Central memory CD4-positive, alpha-beta T cell (primary cell): ENCODE data around the gene SPATA17.
"Not testable (repeated sequence)": the region's sequence is repeated elsewhere in the genome, so short reads cannot be mapped to it uniquely, and the experiment has no call there.

Experiments
- DNase-seq: peaks from one replicate; pipeline ENCODE4 v3.0.0; 2022
- total RNA-seq, 3 experiments: gene quantifications; one replicate each; lab custom pipeline; 2026; lab: John Stamatoyannopoulos, UW

SPATA17 gene
- 0 to 0.19 (median 0.05) reads per million in 3 experiments for total RNA-seq

DNA sequence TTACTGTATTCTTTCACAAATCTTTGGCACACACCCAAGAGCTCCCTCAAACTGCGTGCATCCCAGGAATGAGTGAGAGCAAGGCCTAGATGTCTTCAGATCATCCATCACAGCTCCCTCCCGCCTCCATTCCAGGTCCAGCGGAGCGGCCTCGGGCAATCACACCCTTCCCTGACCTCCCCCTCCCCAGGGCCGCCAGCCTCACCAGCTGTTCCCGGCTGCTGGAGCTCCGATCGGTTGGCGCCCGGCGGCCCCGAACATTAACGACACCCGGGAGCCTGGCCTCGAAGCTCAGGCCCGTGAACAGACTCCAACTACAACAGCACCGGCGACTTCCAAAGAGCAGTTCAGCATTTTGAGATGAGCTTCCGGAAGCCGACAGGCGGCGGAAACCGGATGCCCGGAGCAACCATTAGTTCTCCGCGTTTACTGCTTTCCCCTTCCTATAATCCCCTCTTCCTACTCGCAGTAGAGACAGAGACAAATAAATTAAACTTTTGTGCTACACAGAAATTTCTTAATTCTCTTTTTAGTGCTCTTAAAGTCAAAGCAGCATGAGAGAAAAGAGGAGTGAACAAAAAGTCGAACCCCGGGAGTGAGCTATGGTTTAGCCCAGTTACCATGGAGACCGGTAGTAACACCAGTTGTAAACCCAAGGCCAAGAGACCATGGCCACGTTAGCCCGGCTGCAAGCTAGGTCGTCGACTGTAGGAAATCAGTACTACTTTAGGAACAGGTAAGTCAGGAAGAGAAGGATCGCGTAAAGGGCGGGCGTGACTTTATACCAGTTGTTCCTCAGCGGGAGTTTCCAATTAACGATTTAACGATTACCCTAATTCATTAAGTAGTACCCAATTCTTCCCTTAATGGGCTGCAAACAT, at the start of gene SPATA17, which contains the start of gene GPATCH2:
SPATA17 (plus strand) TSS at position 634 of the 881 bp plus-strand sequence; CDS start at position 669, 35 bp downstream.
GPATCH2 (minus strand) TSS at position 380 of the 881 bp plus-strand sequence; CDS start at position 261, 119 bp downstream.
- peak; percentile 86 for DNase-seq

DNA sequence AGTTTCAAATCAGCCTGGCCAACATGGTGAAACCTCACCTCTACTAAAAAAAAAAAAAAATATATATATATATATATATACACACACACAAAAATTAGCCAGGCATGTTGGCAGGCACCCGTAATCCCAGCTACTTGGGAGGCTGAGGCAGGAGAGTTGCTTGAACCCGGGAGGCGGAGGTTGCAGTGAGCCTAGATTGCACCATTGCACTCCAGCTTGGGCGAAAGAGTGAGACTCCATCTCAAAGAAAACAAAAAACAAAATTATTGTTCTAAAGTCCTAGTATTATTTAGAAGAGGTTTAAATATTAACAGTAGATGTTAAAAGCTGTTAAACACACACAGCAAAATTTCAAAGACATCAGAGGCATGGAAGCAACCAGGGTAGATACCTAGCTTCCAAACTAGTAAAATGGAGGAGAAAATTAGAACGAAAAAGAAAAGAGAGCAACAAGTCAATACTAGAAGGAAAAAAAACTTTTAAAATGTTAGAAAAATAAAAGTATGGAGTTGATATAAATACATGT, 46.8 kb upstream of the SPATA17 start:
- not testable (repeated sequence) for DNase-seq

- DNase-seq = no peak
Measured at GRCh38 chr1:217585577-217585976, 45.6 kb upstream of the SPATA17 start.

- DNase-seq = no peak
Measured at GRCh38 chr1:217586586-217586985, 44.6 kb upstream of the SPATA17 start.

DNA sequence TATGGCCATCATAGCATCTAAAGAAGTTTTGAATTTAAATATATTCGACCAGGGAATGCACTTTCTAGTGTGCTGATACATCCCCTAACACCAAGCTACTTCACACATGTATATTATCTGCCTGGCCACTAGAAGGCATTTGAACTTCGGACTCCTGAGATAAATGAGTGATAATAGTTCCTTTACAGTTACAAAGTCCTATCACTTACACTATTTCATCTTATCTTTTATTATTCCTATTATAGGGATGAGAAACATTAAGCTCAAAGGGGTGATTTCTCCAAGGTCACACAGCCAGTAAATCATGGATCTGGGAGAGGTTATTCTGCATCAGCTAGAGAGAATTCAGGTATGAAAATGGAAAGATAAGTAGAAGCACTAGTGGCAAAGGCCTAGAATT, 40.5 kb upstream of the SPATA17 start:
- DNase-seq = no peak

DNA sequence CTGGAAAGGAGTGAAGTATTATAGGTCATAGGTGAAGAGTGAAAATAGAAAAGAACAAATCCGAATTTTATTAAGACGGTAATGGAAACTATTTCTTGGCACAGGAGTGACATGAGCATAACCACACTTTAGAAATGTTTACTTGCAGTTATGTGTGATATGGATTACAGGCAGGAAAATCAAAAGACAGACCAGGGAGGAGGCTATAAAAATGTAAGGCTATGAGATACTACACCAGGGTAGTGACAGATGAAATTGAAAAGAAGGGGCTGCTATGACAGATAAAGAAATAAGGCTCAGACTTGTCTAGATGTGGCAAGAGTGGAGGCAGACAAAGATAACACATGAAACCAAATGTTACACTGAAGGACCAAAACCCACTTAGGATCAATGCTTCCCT, 32.0 kb upstream of the SPATA17 start:
- DNase-seq = no peak

DNA sequence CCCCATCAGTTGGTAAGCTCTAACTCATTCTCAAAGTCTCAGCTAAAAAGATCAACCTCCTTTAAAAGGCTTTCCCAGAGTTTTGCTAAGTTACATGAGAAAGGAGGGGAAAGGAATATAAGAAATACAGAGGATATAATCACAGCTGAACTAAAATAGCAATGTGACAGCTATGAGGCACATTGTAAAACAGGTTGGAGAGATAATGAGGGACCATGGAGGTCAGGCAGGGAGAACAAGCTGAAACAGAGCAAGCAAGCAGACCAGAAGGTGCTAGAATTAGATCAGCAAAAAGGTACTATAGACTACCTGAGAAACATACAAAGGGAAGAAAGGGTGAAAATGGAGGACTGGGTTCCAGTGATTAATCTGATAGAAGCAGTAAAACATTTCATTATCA, 28.8 kb upstream of the SPATA17 start:
- DNase-seq = no peak

DNA sequence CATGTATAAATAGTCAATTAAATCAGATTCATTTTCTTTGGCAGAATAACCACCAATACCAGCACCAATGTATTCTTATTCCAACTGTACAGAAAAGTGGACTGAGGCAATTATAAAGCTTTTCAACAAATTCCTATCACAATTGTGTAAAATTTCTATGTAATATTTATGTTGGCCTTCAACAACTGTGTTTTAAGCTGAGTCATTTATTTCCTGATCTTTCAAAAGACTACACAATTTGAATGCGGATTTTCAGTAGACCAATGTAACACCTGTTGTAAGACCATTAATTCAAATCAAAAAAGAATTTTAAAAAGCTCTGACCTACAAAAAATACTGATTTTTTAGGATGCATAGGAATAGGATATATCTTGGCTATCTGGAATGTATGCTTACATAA, 25.8 kb upstream of the SPATA17 start:
- DNase-seq = no peak

GRCh38 chr1:217614200-217614712, 16.9 kb upstream of the SPATA17 start:
- no peak for DNase-seq

- DNase-seq = no peak
Measured at GRCh38 chr1:217617126-217617525, 14.0 kb upstream of the SPATA17 start.

DNA sequence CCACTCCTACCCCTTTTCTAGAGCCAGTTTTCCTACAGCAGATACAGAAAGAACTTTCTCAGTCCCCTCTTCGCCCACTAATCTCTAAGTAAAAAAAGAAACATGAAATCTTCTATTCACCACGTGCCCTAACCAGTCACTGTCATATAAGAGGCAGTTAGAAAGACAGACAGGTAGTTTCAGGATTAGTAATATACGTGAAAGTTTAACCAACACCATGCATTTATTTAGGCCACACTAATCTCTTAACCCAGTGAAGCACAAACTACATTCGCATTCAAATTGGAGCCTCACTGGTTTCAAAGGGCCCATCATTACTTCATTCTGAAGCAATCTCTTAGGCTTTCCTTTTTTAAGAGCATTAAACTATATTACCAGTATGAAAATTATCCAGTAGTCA, 10.3 kb upstream of the SPATA17 start:
- DNase-seq = no peak

- no peak for DNase-seq
Measured at GRCh38 chr1:217622042-217622441, 9.1 kb upstream of the SPATA17 start.

DNA sequence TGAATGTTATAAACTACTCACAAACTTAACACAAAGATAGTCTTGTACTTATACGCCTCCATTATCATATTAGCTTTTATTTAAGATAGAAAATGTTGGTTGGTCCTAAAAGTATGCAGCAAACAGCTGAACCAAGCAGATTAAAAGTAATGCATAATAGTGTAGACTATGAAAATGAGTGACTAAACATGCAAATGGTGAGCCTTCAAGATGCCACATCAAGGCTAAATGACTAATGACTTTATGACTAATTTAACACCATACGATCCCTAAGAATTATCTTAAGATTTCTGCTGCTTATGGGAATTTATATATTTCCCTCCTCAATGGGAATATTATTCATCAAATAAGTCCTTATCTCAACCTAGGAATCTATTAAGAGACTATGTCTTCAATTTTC, 4.8 kb upstream of the SPATA17 start:
- no peak for DNase-seq

DNA sequence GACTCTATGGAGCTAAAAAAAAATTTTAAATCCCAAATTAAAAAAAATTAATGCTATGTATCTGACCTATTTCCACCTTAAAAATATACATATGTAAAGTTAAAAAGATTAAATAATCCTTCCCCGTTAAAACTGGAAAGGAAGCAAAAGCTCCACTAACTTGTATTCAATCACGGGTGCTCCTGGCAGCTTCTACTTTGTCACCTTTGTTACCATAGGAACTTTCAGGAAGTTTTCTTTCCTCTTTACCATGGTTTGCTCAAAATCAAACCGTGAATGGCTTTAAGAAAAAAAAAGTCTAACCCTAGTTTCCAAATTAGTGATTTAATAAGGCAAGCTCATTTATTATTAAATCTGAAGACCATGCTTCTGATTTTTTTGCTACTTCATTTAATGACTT, 3.7 kb upstream of the SPATA17 start:
- no peak for DNase-seq

DNA sequence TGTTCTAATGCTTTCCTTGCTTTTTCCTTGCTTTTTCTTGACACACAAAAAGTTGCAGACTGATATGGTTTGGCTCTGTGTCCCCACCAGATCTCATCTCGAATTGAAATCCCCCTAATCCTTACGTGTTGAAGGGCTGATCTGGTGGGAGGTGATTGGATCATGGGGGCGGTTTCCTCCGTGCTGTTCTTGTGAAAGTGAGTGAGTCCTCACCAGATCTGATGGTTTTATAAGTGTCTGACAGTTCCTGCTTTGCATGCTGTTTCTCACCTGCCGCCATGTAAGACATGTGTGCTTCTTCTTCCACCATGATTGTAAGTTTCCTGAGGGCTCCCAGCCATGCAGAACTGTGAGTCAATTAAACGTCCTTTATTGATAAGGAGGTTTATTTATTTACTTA, 11.3 kb downstream of the SPATA17 start:
- no peak for DNase-seq

GRCh38 chr1:217647791-217648190, 16.6 kb downstream of the SPATA17 start:
- DNase-seq = no peak

DNA sequence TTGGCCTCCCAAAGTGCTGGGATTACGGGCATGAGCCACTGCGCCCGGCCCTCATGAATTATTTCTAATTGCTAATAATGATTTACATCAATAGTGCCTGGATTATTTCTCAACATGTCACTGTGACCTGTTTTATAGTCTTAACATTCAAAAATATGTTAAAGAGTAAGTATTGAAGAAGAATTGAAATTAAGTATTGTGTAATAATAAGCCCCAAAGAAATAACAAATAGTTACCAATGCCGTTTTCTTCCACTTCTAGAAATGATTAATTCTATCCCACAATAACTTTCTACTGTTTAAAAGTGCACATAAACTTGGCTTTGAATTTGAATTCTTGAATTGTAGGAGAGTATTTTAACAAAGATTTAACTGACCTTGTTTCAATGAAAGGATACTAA, 19.5 kb downstream of the SPATA17 start:
- no peak for DNase-seq

GRCh38 chr1:217660353-217661062, 29.4 kb downstream of the SPATA17 start:
- DNase-seq = no peak

DNA sequence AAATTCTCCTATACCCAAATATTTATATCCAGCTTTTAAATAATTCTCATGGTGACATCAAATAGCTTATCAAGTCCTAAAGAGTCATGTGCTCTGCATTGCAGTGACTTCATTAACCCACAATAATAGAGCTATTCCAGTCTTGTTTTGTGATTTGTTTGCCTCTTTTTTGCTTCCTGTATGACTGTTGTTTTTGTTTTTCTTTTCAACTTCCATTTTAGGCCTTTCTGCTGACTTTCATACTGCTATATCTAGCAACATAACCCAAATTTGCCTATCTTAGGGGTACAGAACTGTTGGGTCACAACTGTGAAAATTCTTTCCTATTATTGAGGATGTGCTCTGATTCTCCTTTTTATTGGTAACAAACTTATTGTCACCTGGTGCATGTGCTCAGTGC, 30.3 kb downstream of the SPATA17 start:
- no peak for DNase-seq

DNA sequence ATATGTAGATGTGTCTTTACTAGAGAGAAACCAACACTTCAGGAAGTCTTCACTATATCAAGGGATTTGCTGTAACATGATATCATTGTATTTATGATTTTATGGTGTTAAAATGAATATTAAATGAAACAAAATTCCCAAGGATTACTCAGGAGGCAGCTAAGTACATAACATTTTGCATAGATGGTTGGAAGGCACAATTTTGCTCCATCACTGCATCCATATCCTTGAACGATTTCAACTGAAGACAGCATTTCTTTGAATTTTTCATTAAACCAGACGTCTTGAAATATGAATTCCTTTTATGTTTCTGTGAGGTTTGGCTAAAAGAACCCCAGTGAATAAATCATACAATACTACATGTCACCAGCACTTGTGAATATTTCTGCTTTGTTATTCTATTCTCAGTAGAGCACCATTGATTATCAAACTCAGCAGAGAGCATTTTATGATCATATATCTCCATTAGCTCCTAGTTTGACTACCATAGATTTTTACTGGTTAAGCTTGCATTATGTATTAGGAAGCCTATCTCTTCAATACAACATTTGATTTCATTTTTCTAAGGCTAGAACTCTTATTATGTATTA, 37.3 kb downstream of the SPATA17 start:
- DNase-seq = no peak

GRCh38 chr1:217673387-217673786, 42.2 kb downstream of the SPATA17 start:
- DNase-seq = no peak

DNA sequence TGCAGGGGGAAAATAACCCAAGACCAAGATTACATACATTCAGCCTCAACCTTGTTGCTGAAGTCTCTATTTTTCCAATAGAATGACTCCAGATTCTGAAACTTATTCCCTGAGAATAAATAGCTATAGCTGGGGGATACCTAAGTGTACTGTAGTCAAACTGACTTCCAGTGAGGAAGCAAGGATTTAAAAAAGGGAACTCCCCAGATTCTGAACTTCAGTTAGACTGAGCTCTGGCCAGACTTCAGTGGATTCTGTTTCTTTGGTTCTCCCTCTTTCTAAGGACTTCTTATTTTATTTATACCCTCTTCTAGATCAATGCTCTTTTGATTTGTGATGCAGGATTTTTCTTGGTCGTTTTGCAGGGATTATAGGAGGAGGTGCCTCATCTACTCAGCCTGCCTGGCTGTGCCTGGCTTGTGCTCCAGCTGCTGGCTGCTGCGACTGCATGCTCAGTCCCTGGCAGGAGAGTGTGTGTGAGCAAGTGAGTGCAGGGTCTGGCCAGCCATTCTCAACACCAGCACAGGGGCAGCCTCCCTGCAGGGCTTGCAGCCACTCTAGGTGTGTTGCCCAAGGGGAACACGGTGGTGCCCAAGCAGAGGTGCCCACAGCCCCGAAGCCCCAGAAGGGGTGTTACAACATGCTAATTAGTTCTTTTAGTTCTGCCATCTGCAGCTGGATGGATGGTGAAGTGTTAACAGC, 43.0 kb downstream of the SPATA17 start:
- no peak for DNase-seq
